ENCODE results near the gene BABAM1. TPM values are rescaled to one million over a fixed set of nuclear protein-coding genes. Genes with fewer than 3 reads are reported as not detected.

The BABAM1 gene
- total and polyA plus RNA-seq, 10 of the 15 experiments (the other 5 are each of a cell fraction or from before 2014, with no cell fraction given): 11.9 to 154 (median 103) TPM

GRCh38 chr19:17266975-17267788 is at the start of gene BABAM1 (continued):
- TF ChIP-seq E4F1 (IDR thresholded peaks at IDR 0.05; ENCODE audit: borderline replicate concordance, partially characterized antibody) (peak; percentile 56), EZH2 (IDR thresholded peaks at IDR 0.05; ENCODE audit: borderline replicate concordance, control insufficient read depth, low read depth, low read length) (peak; percentile 100), CHD1 (IDR thresholded peaks at IDR 0.05; ENCODE audit: low read depth, low read length) (no peak), SREBF1 (IDR thresholded peaks at IDR 0.05; ENCODE audit: low read length) (peak; percentile 53), BCLAF1 (IDR thresholded peaks at IDR 0.05) (no peak), SUZ12 (IDR thresholded peaks at IDR 0.05; ENCODE audit: unreplicated experiment) (no peak), KAT2A (conservative IDR thresholded peaks at IDR 0.05; ENCODE audit: control insufficient read depth, low read depth, low read length) (no peak), PML (IDR thresholded peaks at IDR 0.05; ENCODE audit: low read length) (peak; percentile 70; the same call in 1 of the 2 replicates), TCF3 (IDR thresholded peaks at IDR 0.05; ENCODE audit: borderline replicate concordance, insufficient read depth, low read depth, low read length) (no peak), GATAD2B (conservative IDR thresholded peaks at IDR 0.05; ENCODE audit: low read depth) (no peak), KDM1A (IDR thresholded peaks at IDR 0.05; ENCODE audit: borderline replicate concordance) (no peak), SUPT20H (IDR thresholded peaks at IDR 0.05; ENCODE audit: borderline replicate concordance, control insufficient read depth, low read depth, low read length) (no peak), FOXM1 (IDR thresholded peaks at IDR 0.05; ENCODE audit: low read depth, low read length) (peak; percentile 92), ESRRA (IDR thresholded peaks at IDR 0.05; ENCODE audit: low read length) (no peak), POLR2AphosphoS5 (IDR thresholded peaks at IDR 0.05; ENCODE audit: low read length) (peak; percentile 79), IKZF2 (IDR thresholded peaks at IDR 0.05) (no peak), CHD2 (IDR thresholded peaks at IDR 0.05; ENCODE audit: borderline replicate concordance, low read depth, low read length) (peak; percentile 95)
- TF ChIP-seq, protein P1, sequence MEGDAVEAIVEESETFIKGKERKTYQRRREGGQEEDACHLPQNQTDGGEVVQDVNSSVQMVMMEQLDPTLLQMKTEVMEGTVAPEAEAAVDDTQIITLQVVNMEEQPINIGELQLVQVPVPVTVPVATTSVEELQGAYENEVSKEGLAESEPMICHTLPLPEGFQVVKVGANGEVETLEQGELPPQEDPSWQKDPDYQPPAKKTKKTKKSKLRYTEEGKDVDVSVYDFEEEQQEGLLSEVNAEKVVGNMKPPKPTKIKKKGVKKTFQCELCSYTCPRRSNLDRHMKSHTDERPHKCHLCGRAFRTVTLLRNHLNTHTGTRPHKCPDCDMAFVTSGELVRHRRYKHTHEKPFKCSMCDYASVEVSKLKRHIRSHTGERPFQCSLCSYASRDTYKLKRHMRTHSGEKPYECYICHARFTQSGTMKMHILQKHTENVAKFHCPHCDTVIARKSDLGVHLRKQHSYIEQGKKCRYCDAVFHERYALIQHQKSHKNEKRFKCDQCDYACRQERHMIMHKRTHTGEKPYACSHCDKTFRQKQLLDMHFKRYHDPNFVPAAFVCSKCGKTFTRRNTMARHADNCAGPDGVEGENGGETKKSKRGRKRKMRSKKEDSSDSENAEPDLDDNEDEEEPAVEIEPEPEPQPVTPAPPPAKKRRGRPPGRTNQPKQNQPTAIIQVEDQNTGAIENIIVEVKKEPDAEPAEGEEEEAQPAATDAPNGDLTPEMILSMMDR (IDR thresholded peaks at IDR 0.05 in 2 of 3, conservative IDR thresholded peaks at IDR 0.05 in 1 of 3; ENCODE audit: control insufficient read depth in 2 of 3, extremely low read depth in 1 of 3, insufficient read depth in 1 of 3, low read depth in 3 of 3, low read length in 3 of 3): no peak

All from GM12878 (cell line).